ENCODE data around the gene TCTA. TPM values are rescaled to one million over a fixed set of nuclear protein-coding genes. Genes with fewer than 3 reads are reported as not detected.
A peak's percentile ranks its signal among the peaks of the same experiment; 100 is the strongest.
"Not testable (repeated sequence)": the region's sequence is repeated elsewhere in the genome, so short reads cannot be mapped to it uniquely, and the experiment has no call there.

TCTA gene
- total RNA-seq, 2 donors from 2014 or later, result 14.3 to 18.0 TPM

- Mint-ChIP-seq H3K27ac (peak overlapping the region; percentile 78), H3K4me3 (no peak overlapping the region), H3K27me3 (no peaks in the 10 kb centered on the region), H3K4me1 (peaks cover 35% of the 10 kb centered on the region), H3K9me3 (no peaks in the 10 kb centered on the region), H3K36me3 (ENCODE audit: low read depth) (peaks cover 96% of the 10 kb centered on the region)
- no peak for ATAC-seq (replicated peaks)
Observed at GRCh38 chr3:49399461-49399860, 12.8 kb upstream of the TCTA start.

DNA sequence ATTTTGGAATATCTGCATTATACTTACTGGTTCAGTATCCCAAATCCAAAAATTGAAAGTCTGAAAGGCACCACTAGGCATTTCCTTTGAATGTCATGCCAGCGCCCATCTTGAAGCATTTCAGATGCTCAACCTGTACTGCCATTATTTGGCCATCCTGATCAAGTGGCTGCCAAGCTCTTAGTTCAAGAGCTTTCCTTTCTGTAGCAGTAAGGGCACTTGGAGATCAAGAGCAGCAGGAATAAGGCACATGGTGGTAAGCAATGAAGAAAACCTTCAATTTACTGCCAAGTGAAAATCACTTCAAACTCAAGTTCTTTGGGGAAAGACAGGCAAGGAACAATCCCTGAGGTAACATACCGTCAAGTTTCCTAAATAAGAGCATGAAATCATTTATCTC, 10.5 kb upstream of the TCTA start:
- peaks cover 95% of the 10 kb centered on the region for H3K36me3 Mint-ChIP-seq (ENCODE audit: low read depth)
- peaks cover 36% of the 10 kb centered on the region for H3K4me1 Mint-ChIP-seq
- H3K4me3 Mint-ChIP-seq, result no peak overlapping the region
- no peaks in the 10 kb centered on the region for H3K9me3 Mint-ChIP-seq
- no peaks in the 10 kb centered on the region for H3K27me3 Mint-ChIP-seq
- ATAC-seq (replicated peaks), result no peak
- no peak overlapping the region for H3K27ac Mint-ChIP-seq

DNA sequence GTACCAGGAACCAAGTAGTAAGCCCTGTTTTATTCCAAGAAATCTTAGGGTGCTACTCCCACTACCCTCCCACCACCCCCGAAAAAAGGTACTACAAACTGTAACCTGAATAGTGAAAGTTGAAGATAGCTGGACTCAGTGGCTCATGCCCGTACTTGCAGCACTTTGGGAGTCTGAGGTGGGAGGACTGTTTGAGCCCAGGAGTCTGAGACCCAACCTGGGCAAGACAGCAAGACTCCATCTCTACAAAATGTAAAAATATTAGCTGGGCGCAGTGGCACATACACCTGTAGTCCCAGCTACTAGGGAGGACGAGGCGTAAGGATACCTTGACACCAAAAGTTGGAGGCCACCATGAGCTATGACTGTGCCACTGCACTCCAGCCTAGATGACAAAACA, 8.3 kb upstream of the TCTA start:
- no peak for ATAC-seq (replicated peaks)
- Mint-ChIP-seq H3K27ac (no peak overlapping the region), H3K9me3 (no peaks in the 10 kb centered on the region), H3K4me3 (no peak overlapping the region), H3K27me3 (no peaks in the 10 kb centered on the region), H3K4me1 (peaks cover 36% of the 10 kb centered on the region), H3K36me3 (ENCODE audit: low read depth) (peaks cover 93% of the 10 kb centered on the region)

DNA sequence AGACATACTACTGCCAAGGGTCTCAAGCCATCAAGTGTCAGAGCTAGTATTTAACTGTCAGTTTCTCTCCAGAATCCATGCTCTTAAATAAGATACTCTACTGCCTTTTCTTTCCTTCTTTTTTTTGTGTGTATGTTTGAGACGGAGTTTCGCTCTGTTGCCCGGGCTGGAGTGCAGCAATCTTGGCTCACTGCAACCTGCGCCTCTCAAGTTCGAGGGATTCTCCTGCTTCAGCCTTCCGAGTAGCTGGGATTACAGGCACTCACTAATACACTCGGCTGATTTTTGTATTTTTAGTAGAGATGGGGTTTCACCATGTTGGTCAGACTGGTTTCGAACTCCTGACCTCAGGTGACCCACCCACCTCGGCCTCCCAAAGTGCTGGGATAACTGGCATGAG, 6.7 kb upstream of the TCTA start:
- peaks cover 43% of the 10 kb centered on the region for H3K4me1 Mint-ChIP-seq
- not testable (repeated sequence) for H3K27me3 Mint-ChIP-seq

GRCh38 chr3:49406571-49407565, 5.4 kb upstream of the TCTA start:
- H3K36me3 Mint-ChIP-seq (ENCODE audit: low read depth), result peaks cover 85% of the 10 kb centered on the region
- peak overlapping the region; percentile 43 for H3K4me3 Mint-ChIP-seq
- ATAC-seq (replicated peaks), result no peak
- no peaks in the 10 kb centered on the region for H3K9me3 Mint-ChIP-seq
- H3K27ac Mint-ChIP-seq, result peak overlapping the region; percentile 89
- H3K4me1 Mint-ChIP-seq, result peaks cover 39% of the 10 kb centered on the region
- no peaks in the 10 kb centered on the region for H3K27me3 Mint-ChIP-seq

More for the DNA sequence above, 6.7 kb upstream of the TCTA start:
- Mint-ChIP-seq H3K27ac (peak overlapping the region; percentile 89), H3K36me3 (ENCODE audit: low read depth) (peaks cover 90% of the 10 kb centered on the region), H3K4me3 (peak overlapping the region; percentile 43)
- not testable (repeated sequence) for H3K9me3 Mint-ChIP-seq; ATAC-seq (replicated peaks)

- peaks cover 44% of the 10 kb centered on the region for H3K4me1 Mint-ChIP-seq
- no peaks in the 10 kb centered on the region for H3K9me3 Mint-ChIP-seq
- peak overlapping the region; percentile 89 for H3K4me3 Mint-ChIP-seq
- H3K27ac Mint-ChIP-seq, result peak overlapping the region; percentile 85
- peaks cover 81% of the 10 kb centered on the region for H3K36me3 Mint-ChIP-seq (ENCODE audit: low read depth)
- H3K27me3 Mint-ChIP-seq, result no peaks in the 10 kb centered on the region
- ATAC-seq (replicated peaks), result no peak
Observed at GRCh38 chr3:49410066-49410845, 2.0 kb upstream of the TCTA start.

GRCh38 chr3:49410846-49411534, 1.2 kb upstream of the TCTA start:
- H3K4me3 Mint-ChIP-seq, result peak overlapping the region; percentile 89
- H3K27me3 Mint-ChIP-seq, result no peaks in the 10 kb centered on the region
- H3K27ac Mint-ChIP-seq, result peak overlapping the region; percentile 85
- no peak for ATAC-seq (replicated peaks)
- no peaks in the 10 kb centered on the region for H3K9me3 Mint-ChIP-seq
- peaks cover 81% of the 10 kb centered on the region for H3K36me3 Mint-ChIP-seq (ENCODE audit: low read depth)
- H3K4me1 Mint-ChIP-seq, result peaks cover 42% of the 10 kb centered on the region

GRCh38 chr3:49411535-49411967, 672 bp upstream of the TCTA start:
- Mint-ChIP-seq H3K4me1 (peaks cover 43% of the 10 kb centered on the region), H3K4me3 (peak overlapping the region; percentile 89), H3K36me3 (ENCODE audit: low read depth) (peaks cover 81% of the 10 kb centered on the region), H3K27ac (peak overlapping the region; percentile 94), H3K9me3 (no peaks in the 10 kb centered on the region), H3K27me3 (no peaks in the 10 kb centered on the region)
- peak; percentile 23 for ATAC-seq (replicated peaks)

DNA sequence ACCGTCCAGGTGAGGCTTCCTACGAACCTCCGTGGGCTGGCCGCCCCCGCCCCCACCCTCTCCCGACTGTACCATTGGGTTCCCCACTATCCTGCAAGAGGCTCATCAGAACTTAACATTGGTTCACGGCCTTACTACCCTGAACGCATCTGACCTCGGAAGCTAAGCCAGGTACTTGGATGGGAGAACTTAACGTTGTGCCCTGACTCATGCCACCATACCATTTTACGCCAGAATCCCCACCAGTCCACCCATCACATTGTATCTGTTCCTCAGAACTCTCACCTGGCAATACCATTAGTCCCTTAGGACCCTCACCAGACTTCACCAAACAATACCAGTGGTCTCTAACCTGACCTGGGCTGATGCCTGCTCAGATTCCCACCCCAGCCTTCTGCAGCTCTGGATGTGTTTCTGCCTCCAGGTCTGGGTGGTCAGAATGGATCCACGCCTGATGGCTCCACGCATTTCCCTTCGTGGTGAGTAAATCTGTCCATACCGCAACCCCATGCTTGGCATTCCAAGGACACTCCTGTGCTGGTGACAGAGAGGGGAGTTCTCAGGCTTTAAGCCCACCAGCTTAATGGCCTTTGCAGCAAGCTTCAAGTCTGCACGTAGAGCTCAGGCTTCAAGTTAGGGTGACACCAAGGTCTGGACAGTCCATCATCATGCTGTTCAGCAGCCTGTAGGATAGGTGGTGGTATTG, 562 bp downstream of the TCTA start:
- no peak for ATAC-seq (replicated peaks)
- H3K4me1 Mint-ChIP-seq, result peaks cover 37% of the 10 kb centered on the region
- H3K27me3 Mint-ChIP-seq, result no peaks in the 10 kb centered on the region
- H3K36me3 Mint-ChIP-seq (ENCODE audit: low read depth), result peaks cover 78% of the 10 kb centered on the region
- no peaks in the 10 kb centered on the region for H3K9me3 Mint-ChIP-seq
- H3K4me3 Mint-ChIP-seq, result peak overlapping the region; percentile 89
- H3K27ac Mint-ChIP-seq, result peak overlapping the region; percentile 94

- Mint-ChIP-seq H3K4me1 (peaks cover 37% of the 10 kb centered on the region), H3K9me3 (no peaks in the 10 kb centered on the region), H3K27ac (peak overlapping the region; percentile 94), H3K36me3 (ENCODE audit: low read depth) (peaks cover 78% of the 10 kb centered on the region), H3K27me3 (no peaks in the 10 kb centered on the region), H3K4me3 (peak overlapping the region; percentile 89)
- ATAC-seq (replicated peaks), result no peak
Observed at GRCh38 chr3:49413338-49413734, 1.1 kb downstream of the TCTA start.

- peak overlapping the region; percentile 69 for H3K4me3 Mint-ChIP-seq
- H3K27ac Mint-ChIP-seq, result peak overlapping the region; percentile 91
- no peaks in the 10 kb centered on the region for H3K27me3 Mint-ChIP-seq
- H3K4me1 Mint-ChIP-seq, result peaks cover 36% of the 10 kb centered on the region
- peaks cover 74% of the 10 kb centered on the region for H3K36me3 Mint-ChIP-seq (ENCODE audit: low read depth)
- no peak for ATAC-seq (replicated peaks)
- H3K9me3 Mint-ChIP-seq, result no peaks in the 10 kb centered on the region
Observed at GRCh38 chr3:49414753-49415152, 2.5 kb downstream of the TCTA start.

GRCh38 chr3:49415931-49416601, 3.8 kb downstream of the TCTA start:
- Mint-ChIP-seq H3K27me3 (no peaks in the 10 kb centered on the region), H3K4me3 (peak overlapping the region; percentile 69), H3K36me3 (ENCODE audit: low read depth) (peaks cover 60% of the 10 kb centered on the region), H3K9me3 (no peaks in the 10 kb centered on the region), H3K27ac (peak overlapping the region; percentile 91), H3K4me1 (peaks cover 33% of the 10 kb centered on the region)
- peak; percentile 33 for ATAC-seq (replicated peaks)

- H3K4me3 Mint-ChIP-seq, result peak overlapping the region; percentile 69
- no peaks in the 10 kb centered on the region for H3K9me3 Mint-ChIP-seq
- H3K36me3 Mint-ChIP-seq (ENCODE audit: low read depth), result peaks cover 58% of the 10 kb centered on the region
- peak overlapping the region; percentile 91 for H3K27ac Mint-ChIP-seq
- H3K27me3 Mint-ChIP-seq, result no peaks in the 10 kb centered on the region
- no peak for ATAC-seq (replicated peaks)
- H3K4me1 Mint-ChIP-seq, result peaks cover 33% of the 10 kb centered on the region
Observed at GRCh38 chr3:49416867-49417266, 4.6 kb downstream of the TCTA start.
